ENCODE results near the gene CLTCL1. TPM values are rescaled to one million over a fixed set of nuclear protein-coding genes. Genes with fewer than 3 reads are reported as not detected.
A peak's percentile ranks its signal among the peaks of the same experiment; 100 is the strongest.

CLTCL1 gene
- total and polyA plus RNA-seq, 9 of the 15 experiments (the other 6 are each of a cell fraction or from before 2014, with no cell fraction given) = 1.1 to 11.7 (median 5.0) TPM

DNA sequence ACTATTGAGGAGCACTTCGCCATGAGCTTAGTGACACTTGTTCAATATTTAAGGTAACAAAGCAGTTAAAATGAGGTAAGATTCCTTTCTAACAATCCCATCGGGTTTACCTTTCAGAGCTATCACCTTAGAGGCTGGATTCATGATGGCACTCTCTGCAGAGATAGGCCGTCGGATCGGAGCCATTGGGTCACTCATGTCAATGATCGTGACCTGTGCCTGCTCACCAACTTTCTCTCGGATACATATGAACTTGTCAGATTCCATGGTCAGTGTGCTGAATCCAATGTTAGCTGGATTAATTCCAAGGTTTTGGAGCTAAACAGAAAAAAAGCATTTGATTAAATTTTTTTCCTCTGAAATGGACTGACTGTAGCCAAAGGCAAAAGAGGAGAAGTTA lies 16.0 kb downstream of the CLTCL1 start (continued):
- TF ChIP-seq ZNF584 (CRISPR knock-in tag; IDR thresholded peaks at IDR 0.05; ENCODE audit: low read depth) (no peak), DNMT1 (IDR thresholded peaks at IDR 0.05) (no peak), TCF7L2 (IDR thresholded peaks at IDR 0.05; ENCODE audit: low read depth, low read length) (no peak), GABPB2 (CRISPR knock-in tag; conservative IDR thresholded peaks at IDR 0.05) (no peak), ELF2 (CRISPR knock-in tag; IDR thresholded peaks at IDR 0.05) (no peak), PHTF2 (CRISPR knock-in tag; IDR thresholded peaks at IDR 0.05) (no peak), RHOXF2B (CRISPR knock-in tag; conservative IDR thresholded peaks at IDR 0.05) (no peak), ZNF583 (CRISPR knock-in tag; IDR thresholded peaks at IDR 0.05) (no peak), ZBED1 (IDR thresholded peaks at IDR 0.05) (no peak), KAT2B (IDR thresholded peaks at IDR 0.05; ENCODE audit: low read depth, low read length) (no peak), RBM25 (IDR thresholded peaks at IDR 0.05; ENCODE audit: low read depth, low read length, severe bottlenecking) (no peak), ZNF589 (CRISPR knock-in tag; IDR thresholded peaks at IDR 0.05; ENCODE audit: low read depth) (no peak), PYGO2 (tag; IDR thresholded peaks at IDR 0.05) (no peak), NCOA4 (IDR thresholded peaks at IDR 0.05; ENCODE audit: partially characterized antibody) (no peak), HMGN3 (IDR thresholded peaks at IDR 0.05; ENCODE audit: borderline replicate concordance, extremely low read depth, insufficient read length, low read depth, low read length) (no peak), SMARCC2 (IDR thresholded peaks at IDR 0.05; ENCODE audit: low read depth) (no peak), PML (IDR thresholded peaks at IDR 0.05; ENCODE audit: low read length) (no peak), U2AF2 (optimal IDR thresholded peaks at IDR 0.05; ENCODE audit: low read depth, low read length) (no peak), C11orf30 (IDR thresholded peaks at IDR 0.05; ENCODE audit: low read depth) (no peak), POLR2A (conservative IDR thresholded peaks at IDR 0.05) (no peak), CHD2 (IDR thresholded peaks at IDR 0.05; ENCODE audit: low read depth, low read length) (peak; percentile 20; the same call in 1 of the 2 replicates), ZNF134 (CRISPR knock-in tag; conservative IDR thresholded peaks at IDR 0.05) (no peak), TGIF2 (CRISPR knock-in tag; IDR thresholded peaks at IDR 0.05) (no peak), NCOA6 (IDR thresholded peaks at IDR 0.05) (no peak)
- TF ChIP-seq, protein P1, sequence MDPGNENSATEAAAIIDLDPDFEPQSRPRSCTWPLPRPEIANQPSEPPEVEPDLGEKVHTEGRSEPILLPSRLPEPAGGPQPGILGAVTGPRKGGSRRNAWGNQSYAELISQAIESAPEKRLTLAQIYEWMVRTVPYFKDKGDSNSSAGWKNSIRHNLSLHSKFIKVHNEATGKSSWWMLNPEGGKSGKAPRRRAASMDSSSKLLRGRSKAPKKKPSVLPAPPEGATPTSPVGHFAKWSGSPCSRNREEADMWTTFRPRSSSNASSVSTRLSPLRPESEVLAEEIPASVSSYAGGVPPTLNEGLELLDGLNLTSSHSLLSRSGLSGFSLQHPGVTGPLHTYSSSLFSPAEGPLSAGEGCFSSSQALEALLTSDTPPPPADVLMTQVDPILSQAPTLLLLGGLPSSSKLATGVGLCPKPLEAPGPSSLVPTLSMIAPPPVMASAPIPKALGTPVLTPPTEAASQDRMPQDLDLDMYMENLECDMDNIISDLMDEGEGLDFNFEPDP (CRISPR knock-in tag; IDR thresholded peaks at IDR 0.05) = no peak
- TF ChIP-seq, protein P2, sequence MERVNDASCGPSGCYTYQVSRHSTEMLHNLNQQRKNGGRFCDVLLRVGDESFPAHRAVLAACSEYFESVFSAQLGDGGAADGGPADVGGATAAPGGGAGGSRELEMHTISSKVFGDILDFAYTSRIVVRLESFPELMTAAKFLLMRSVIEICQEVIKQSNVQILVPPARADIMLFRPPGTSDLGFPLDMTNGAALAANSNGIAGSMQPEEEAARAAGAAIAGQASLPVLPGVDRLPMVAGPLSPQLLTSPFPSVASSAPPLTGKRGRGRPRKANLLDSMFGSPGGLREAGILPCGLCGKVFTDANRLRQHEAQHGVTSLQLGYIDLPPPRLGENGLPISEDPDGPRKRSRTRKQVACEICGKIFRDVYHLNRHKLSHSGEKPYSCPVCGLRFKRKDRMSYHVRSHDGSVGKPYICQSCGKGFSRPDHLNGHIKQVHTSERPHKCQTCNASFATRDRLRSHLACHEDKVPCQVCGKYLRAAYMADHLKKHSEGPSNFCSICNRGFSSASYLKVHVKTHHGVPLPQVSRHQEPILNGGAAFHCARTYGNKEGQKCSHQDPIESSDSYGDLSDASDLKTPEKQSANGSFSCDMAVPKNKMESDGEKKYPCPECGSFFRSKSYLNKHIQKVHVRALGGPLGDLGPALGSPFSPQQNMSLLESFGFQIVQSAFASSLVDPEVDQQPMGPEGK (CRISPR knock-in tag; IDR thresholded peaks at IDR 0.05; ENCODE audit: borderline replicate concordance) = no peak
- TF ChIP-seq, protein P3, sequence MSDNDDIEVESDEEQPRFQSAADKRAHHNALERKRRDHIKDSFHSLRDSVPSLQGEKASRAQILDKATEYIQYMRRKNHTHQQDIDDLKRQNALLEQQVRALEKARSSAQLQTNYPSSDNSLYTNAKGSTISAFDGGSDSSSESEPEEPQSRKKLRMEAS (CRISPR knock-in tag; IDR thresholded peaks at IDR 0.05) = no peak
- TF ChIP-seq, protein P4, sequence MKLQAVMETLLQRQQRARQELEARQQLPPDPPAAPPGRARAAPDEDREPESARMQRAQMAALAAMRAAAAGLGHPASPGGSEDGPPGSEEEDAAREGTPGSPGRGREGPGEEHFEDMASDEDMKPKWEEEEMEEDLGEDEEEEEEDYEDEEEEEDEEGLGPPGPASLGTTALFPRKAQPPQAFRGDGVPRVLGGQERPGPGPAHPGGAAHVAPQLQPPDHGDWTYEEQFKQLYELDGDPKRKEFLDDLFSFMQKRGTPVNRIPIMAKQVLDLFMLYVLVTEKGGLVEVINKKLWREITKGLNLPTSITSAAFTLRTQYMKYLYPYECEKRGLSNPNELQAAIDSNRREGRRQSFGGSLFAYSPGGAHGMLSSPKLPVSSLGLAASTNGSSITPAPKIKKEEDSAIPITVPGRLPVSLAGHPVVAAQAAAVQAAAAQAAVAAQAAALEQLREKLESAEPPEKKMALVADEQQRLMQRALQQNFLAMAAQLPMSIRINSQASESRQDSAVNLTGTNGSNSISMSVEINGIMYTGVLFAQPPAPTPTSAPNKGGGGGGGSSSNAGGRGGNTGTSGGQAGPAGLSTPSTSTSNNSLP (IDR thresholded peaks at IDR 0.05; ENCODE audit: borderline replicate concordance, low read depth, low read length) = no peak
